GM12878 (cell line): ENCODE results near the gene EEF1G. TPM values are rescaled to one million over a fixed set of nuclear protein-coding genes. Genes with fewer than 3 reads are reported as not detected.

Experiments used
- ATAC-seq: fragments of 200-7000 bp; cut with Tn5 transposase; 3 replicates; pipeline ENCODE4 v1.9.1; 2020; ENCODE audit warnings: mild to moderate bottlenecking, moderate library complexity
- BruUV-seq: library from RNA; stranded (reverse); fragments of 400-500 nt; replicated peaks from 2 replicates; lab custom pipeline; 2021; lab: Mats Ljungman, UMichigan
- CTCF ChIA-PET: fragments of 300-600 bp; sonication (Branson Sonifier 250); formaldehyde crosslinking; extraction: SDS; loops from one replicate; lab custom pipeline; 2021; ENCODE audit warnings: inconsistent platforms; lab: Yijun Ruan, JAX
- POLR2A ChIA-PET: fragments of 350-600 bp; formaldehyde crosslinking; extraction: SDS; loops from one replicate; lab custom pipeline; 2021; ENCODE audit warnings: inconsistent platforms; lab: Charles Lee
- RAD21 ChIA-PET: fragments of 300-600 bp; sonication (Branson Sonifier 250); formaldehyde crosslinking; loops from one replicate; lab custom pipeline; 2023; ENCODE audit warnings: antibody characterized with exemption; ENCODE audit not compliant: unreplicated experiment; lab: Charles Lee
- SMC1A ChIA-PET: fragments of 300-600 bp; sonication (Branson Sonifier 250); formaldehyde crosslinking; loops from one replicate; lab custom pipeline; 2023; ENCODE audit not compliant: unreplicated experiment, uncharacterized antibody; lab: Charles Lee
- DNase-seq: peaks from one replicate; pipeline ENCODE4 v3.0.0-alpha.2; 2011; ENCODE audit warnings: low read depth, low spot score
- FAIRE-seq: peaks from 3 replicates; lab custom pipeline; 2011; peaks lifted over from hg19 to GRCh38; lab: Jason Lieb, UNC
- H2AFZ ChIP-seq: 2 replicates; pipeline ENCODE4 v1.6.0; 2011; ENCODE audit warnings: low read depth, low read length, control low read depth; ENCODE audit not compliant: control insufficient read depth
- H3K27ac ChIP-seq: 2 replicates; pipeline ENCODE4 v1.5.1; 2011; ENCODE audit warnings: control low read depth; ENCODE audit not compliant: control insufficient read depth, insufficient read depth
- H3K27me3 ChIP-seq, 2 experiments: replicated peaks in 1 of 2; 2 replicates each; pipeline versions ENCODE4 v1.6.0 to v1.6.1; 2011; ENCODE audit warnings: low read length in 1 of 2; ENCODE audit not compliant: control insufficient read depth in 2 of 2, insufficient read depth in 2 of 2
- H3K36me3 ChIP-seq, 2 experiments: 2 replicates each; pipeline ENCODE4 v1.5.1; 2011; ENCODE audit warnings: low read length in 1 of 2; ENCODE audit not compliant: control insufficient read depth in 2 of 2, insufficient read depth in 2 of 2
- H3K4me1 ChIP-seq: 2 replicates; pipeline ENCODE4 v1.6.1; 2011; ENCODE audit warnings: mild to moderate bottlenecking, low read length, moderate library complexity, mixed read lengths; ENCODE audit not compliant: control insufficient read depth, insufficient read depth
- H3K4me2 ChIP-seq: 2 replicates; pipeline ENCODE4 v1.6.0; 2011; ENCODE audit warnings: control low read depth; ENCODE audit not compliant: control insufficient read depth, insufficient read depth
- H3K4me3 ChIP-seq: fragments of 200-600 bp; sonication (generic); 2 replicates; pipeline ENCODE4 v1.5.1; 2016
- H3K79me2 ChIP-seq: 2 replicates; pipeline ENCODE4 v1.6.0; 2011; ENCODE audit warnings: low read length; ENCODE audit not compliant: control insufficient read depth, insufficient read depth
- H3K9ac ChIP-seq: 2 replicates; pipeline ENCODE4 v1.8.0; 2011; ENCODE audit warnings: low read length, control low read depth, mixed read lengths; ENCODE audit not compliant: control insufficient read depth, insufficient read depth
- H3K9me3 ChIP-seq: replicated peaks from 3 replicates; pipeline ENCODE4 v1.5.1; 2011; ENCODE audit warnings: mild to moderate bottlenecking, low read length; ENCODE audit not compliant: control insufficient read depth, insufficient read depth
- H4K20me1 ChIP-seq: 2 replicates; pipeline ENCODE4 v1.6.0; 2011; ENCODE audit not compliant: control insufficient read depth, insufficient read depth
- BHLHE40 ChIP-seq, 2 experiments: fragments of 450-650 bp in 1 of 2; IDR thresholded peaks; 2 replicates each; pipeline ENCODE4 v1.6.1; 2011 to 2017; ENCODE audit warnings: low read depth in 2 of 2, borderline replicate concordance in 1 of 2, improper control_type of control experiment in 1 of 2, low read length in 1 of 2, mild to moderate bottlenecking in 1 of 2
- CHD2 ChIP-seq: IDR thresholded peaks from 2 replicates; pipeline ENCODE4 v1.6.1; 2011; ENCODE audit warnings: low read depth, low read length, improper control_type of control experiment, borderline replicate concordance
- E2F4 ChIP-seq: IDR thresholded peaks from 2 replicates; pipeline ENCODE4 v1.6.1; 2012; ENCODE audit warnings: low read depth, low read length, improper control_type of control experiment
- EP300 ChIP-seq, 2 experiments: fragments of 150-350 bp in 1 of 2; IDR thresholded peaks; 2 replicates each; pipeline ENCODE4 v1.6.1; 2011 to 2012; ENCODE audit warnings: low read depth in 2 of 2, low read length in 2 of 2, borderline replicate concordance in 1 of 2, improper control_type of control experiment in 1 of 2, inconsistent platforms in 1 of 2; ENCODE audit not compliant: control insufficient read depth in 1 of 2
- JUNB ChIP-seq: IDR thresholded peaks from 2 replicates; pipeline ENCODE4 v1.6.1; 2016; ENCODE audit warnings: antibody characterized with exemption, mild to moderate bottlenecking
- PKNOX1 ChIP-seq: fragments of 450-650 bp; IDR thresholded peaks from 2 replicates; pipeline ENCODE4 v1.6.1; 2016; ENCODE audit warnings: mild to moderate bottlenecking
- POLR2A ChIP-seq: IDR thresholded peaks from 2 replicates; pipeline ENCODE4 v1.6.1; 2011; ENCODE audit warnings: low read depth, mild to moderate bottlenecking, low read length
- SPI1 ChIP-seq: IDR thresholded peaks from 2 replicates; pipeline ENCODE4 v1.6.1; 2011; ENCODE audit warnings: low read depth, mild to moderate bottlenecking, low read length, moderate library complexity, borderline replicate concordance; ENCODE audit not compliant: insufficient read depth
- SUPT20H ChIP-seq: IDR thresholded peaks from 2 replicates; pipeline ENCODE4 v1.6.1; 2011; ENCODE audit warnings: low read depth, mild to moderate bottlenecking, low read length, moderate library complexity, borderline replicate concordance; ENCODE audit not compliant: control insufficient read depth
- TCF7 ChIP-seq: IDR thresholded peaks from 2 replicates; pipeline ENCODE4 v1.6.1; 2014; ENCODE audit warnings: antibody characterized with exemption, borderline replicate concordance
- ZNF622 ChIP-seq: fragments of 450-650 bp; IDR thresholded peaks from 2 replicates; pipeline ENCODE4 v1.6.1; 2017; ENCODE audit warnings: mild to moderate bottlenecking, inconsistent platforms
- WGBS: methylation state at CpG from one replicate; pipeline ENCODE4 v1.1.6; 2016; ENCODE audit warnings: low lambda C conversion rate; ENCODE audit not compliant: insufficient replicate concordance, insufficient coverage; ENCODE audit errors: missing lambda C conversion rate; 5-methylcytosine and 5-hydroxymethylcytosine counted together
- in situ Hi-C: fragments of 300-500 bp; cut with MboI; formaldehyde crosslinking; loops from 9 replicates; pipeline ENCODE4 v1.14.3; 2018; ENCODE audit warnings: mixed read lengths
- intact Hi-C: fragments of 100-400 bp; cut with micrococcal nuclease; formaldehyde crosslinking; loops from one replicate; pipeline ENCODE4 v1.14.2; 2022; ENCODE audit not compliant: unreplicated experiment
- polyA plus RNA-seq, 11 experiments: library from polyadenylated mRNA; depleted of rRNA in 4 of 11; unstranded in 6 of 11; stranded (reverse) in 5 of 11; fragments of >200 nt; fragmentation: Nextera tagmentation in 4 of 11; fragmentation: Illumina TruSeq in 1 of 11; extraction: Ambion mirVana in 4 of 11; extraction: Trizol in 1 of 11; gene quantifications; 1 replicate in 1 of 11; 2 replicates in 10 of 11; pipeline versions ENCODE4 v1.2.1 to v1.2.3, GENCODE V29; 2011 to 2016; ENCODE audit warnings: inconsistent platforms in 2 of 11, missing spikeins in 2 of 11, low read depth in 1 of 11
- total RNA-seq, 4 experiments: library from RNA; depleted of rRNA in 3 of 4; stranded (reverse); fragments of >200 nt in 3 of 4; fragmentation: Illumina TruSeq in 1 of 4; extraction: Trizol in 1 of 4; gene quantifications; 2 replicates each; pipeline versions ENCODE4 v1.2.1 to v1.2.3, GENCODE V29; 2013 to 2021
- TF ChIP-seq, protein P1 (sequence below): IDR thresholded peaks from 2 replicates; pipeline ENCODE4 v1.6.1; 2012; ENCODE audit warnings: improper control_type of control experiment, low read depth, low read length; ENCODE audit not compliant: insufficient replicate concordance

EEF1G gene
- total and polyA plus RNA-seq, 10 of the 15 experiments (the other 5 are each of a cell fraction or from before 2014, with no cell fraction given) = 850 to 2,739 (median 2,277) TPM

- TF ChIP-seq CHD2 (no peak), EP300 (IDR thresholded peaks at IDR 0.05; ENCODE audit: borderline replicate concordance in 1 of 2, control insufficient read depth in 1 of 2, low read depth in 2 of 2, low read length in 2 of 2) (no peak), ZNF622 (no peak), TCF7 (no peak)
Observed at GRCh38 chr11:62553839-62554361, 19.8 kb downstream of the EEF1G start (continued).

GRCh38 chr11:62553080-62553838 lies 20.4 kb downstream of the EEF1G start:
- intact Hi-C loops = no loop called here
- Histone ChIP-seq H3K4me3 (no peak overlapping the region), H3K9me3 (no peaks in the 10 kb centered on the region), H2AFZ (peak overlapping the region; percentile 33), H3K4me1 (peaks cover 76% of the 10 kb centered on the region), H4K20me1 (no peaks in the 10 kb centered on the region), H3K36me3 (no peaks in the 10 kb centered on the region), H3K4me2 (peak overlapping the region; percentile 46), H3K9ac (no peak overlapping the region), H3K79me2 (no peaks in the 10 kb centered on the region), H3K27me3 (no peaks in the 10 kb centered on the region), H3K27ac (peak overlapping the region; percentile 56)
- ChIA-PET SMC1A (interaction anchor here (0.7 to 11.4 kb wide), 9 partner anchors 10 to 158 kb away, joined by 3 to 212 read pairs (median 3); partner anchors contain the start of gene B3GAT3), POLR2A (interaction anchor here (0.5 to 11.4 kb wide), 8 partner anchors 8 to 308 kb away, joined by 3 to 188 read pairs (median 4); partner anchors contain the start of genes AHNAK, EEF1G, MTA2 and STX5), CTCF (interaction anchor here (0.7 to 4.9 kb wide), 6 partner anchors 8 to 129 kb away, joined by 3 to 52 read pairs (median 5); partner anchors contain the start of gene TUT1), RAD21 (interaction anchor here (0.6 to 13.9 kb wide), 5 partner anchors 10 to 112 kb away, joined by 3 to 313 read pairs (median 3); partner anchors contain the start of genes AHNAK, C11orf98, CSKMT and EEF1G)
- FAIRE-seq (no peak), DNase-seq (no peak), ATAC-seq (no peak)
- in situ Hi-C loops = loop anchor here (10.0 kb wide), 1 partner anchor 128 kb away; no protein-coding TSS in a partner anchor
- WGBS = 64% methylated on average over 15 of the region's 15 CpGs
- BruUV-seq = no TSS peak
- TF ChIP-seq E2F4 (no peak), BHLHE40 (IDR thresholded peaks at IDR 0.05; ENCODE audit: borderline replicate concordance in 1 of 2, low read depth in 2 of 2, low read length in 1 of 2) (no peak), SUPT20H (no peak), POLR2A (no peak), SPI1 (no peak), JUNB (no peak), PKNOX1 (no peak)
- TF ChIP-seq, protein P1, sequence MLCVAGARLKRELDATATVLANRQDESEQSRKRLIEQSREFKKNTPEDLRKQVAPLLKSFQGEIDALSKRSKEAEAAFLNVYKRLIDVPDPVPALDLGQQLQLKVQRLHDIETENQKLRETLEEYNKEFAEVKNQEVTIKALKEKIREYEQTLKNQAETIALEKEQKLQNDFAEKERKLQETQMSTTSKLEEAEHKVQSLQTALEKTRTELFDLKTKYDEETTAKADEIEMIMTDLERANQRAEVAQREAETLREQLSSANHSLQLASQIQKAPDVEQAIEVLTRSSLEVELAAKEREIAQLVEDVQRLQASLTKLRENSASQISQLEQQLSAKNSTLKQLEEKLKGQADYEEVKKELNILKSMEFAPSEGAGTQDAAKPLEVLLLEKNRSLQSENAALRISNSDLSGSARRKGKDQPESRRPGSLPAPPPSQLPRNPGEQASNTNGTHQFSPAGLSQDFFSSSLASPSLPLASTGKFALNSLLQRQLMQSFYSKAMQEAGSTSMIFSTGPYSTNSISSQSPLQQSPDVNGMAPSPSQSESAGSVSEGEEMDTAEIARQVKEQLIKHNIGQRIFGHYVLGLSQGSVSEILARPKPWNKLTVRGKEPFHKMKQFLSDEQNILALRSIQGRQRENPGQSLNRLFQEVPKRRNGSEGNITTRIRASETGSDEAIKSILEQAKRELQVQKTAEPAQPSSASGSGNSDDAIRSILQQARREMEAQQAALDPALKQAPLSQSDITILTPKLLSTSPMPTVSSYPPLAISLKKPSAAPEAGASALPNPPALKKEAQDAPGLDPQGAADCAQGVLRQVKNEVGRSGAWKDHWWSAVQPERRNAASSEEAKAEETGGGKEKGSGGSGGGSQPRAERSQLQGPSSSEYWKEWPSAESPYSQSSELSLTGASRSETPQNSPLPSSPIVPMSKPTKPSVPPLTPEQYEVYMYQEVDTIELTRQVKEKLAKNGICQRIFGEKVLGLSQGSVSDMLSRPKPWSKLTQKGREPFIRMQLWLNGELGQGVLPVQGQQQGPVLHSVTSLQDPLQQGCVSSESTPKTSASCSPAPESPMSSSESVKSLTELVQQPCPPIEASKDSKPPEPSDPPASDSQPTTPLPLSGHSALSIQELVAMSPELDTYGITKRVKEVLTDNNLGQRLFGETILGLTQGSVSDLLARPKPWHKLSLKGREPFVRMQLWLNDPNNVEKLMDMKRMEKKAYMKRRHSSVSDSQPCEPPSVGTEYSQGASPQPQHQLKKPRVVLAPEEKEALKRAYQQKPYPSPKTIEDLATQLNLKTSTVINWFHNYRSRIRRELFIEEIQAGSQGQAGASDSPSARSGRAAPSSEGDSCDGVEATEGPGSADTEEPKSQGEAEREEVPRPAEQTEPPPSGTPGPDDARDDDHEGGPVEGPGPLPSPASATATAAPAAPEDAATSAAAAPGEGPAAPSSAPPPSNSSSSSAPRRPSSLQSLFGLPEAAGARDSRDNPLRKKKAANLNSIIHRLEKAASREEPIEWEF = no peak
